Dendritic cell treated with granulocyte-macrophage colony-stimulating factor and Interleukin-4, amounts not matched to agents 40 ng/mL and 50 ng/mL, for 4 days (primary cell): Measurements from ENCODE around the gene KRTAP3-1.

ENCODE experiments used
- H3K27ac Mint-ChIP-seq: one replicate; pipeline ENCODE4 v1.8.0; 2022; ENCODE audit warnings: mild to moderate bottlenecking, mixed read lengths
- H3K27me3 Mint-ChIP-seq: one replicate; pipeline ENCODE4 v1.8.0; 2022; ENCODE audit warnings: mild to moderate bottlenecking, mixed read lengths
- H3K36me3 Mint-ChIP-seq: one replicate; pipeline ENCODE4 v1.8.0; 2022; ENCODE audit warnings: low read depth, mixed read lengths
- H3K4me1 Mint-ChIP-seq: one replicate; pipeline ENCODE4 v1.8.0; 2022; ENCODE audit warnings: low read depth, mixed read lengths
- H3K4me3 Mint-ChIP-seq: one replicate; pipeline ENCODE4 v1.8.0; 2022; ENCODE audit warnings: mild to moderate bottlenecking, moderate library complexity, mixed read lengths
- H3K9me3 Mint-ChIP-seq: one replicate; pipeline ENCODE4 v1.8.0; 2022; ENCODE audit warnings: mixed read lengths
- intact Hi-C: fragments of 100-400 bp; cut with micrococcal nuclease; formaldehyde crosslinking; loops from one replicate; pipeline ENCODE4 v1.15.0; 2022

The KRTAP3-1 gene

DNA sequence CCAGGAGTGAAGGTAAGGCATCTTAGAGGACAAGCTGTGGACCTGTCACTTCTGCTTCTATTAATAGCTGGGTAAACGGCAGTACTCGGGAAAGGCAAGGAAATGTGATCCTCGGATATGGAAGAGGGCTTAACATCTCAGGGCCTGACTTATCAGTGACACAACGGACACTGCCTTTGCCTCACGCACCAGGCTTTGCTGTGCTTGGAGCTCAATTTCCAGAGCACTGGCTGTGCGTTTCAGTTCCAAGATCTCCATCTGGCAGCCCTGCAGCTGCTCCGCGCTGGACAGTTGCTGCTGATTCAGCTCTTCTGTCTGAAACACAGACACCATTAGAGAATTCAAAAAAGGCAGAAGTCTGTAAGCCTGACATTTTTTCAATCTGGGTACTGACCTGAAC, 28.3 kb downstream of the KRTAP3-1 start:
- Mint-ChIP-seq H3K27ac (no peak overlapping the region), H3K27me3 (peaks cover 17% of the 10 kb centered on the region), H3K9me3 (no peaks in the 10 kb centered on the region), H3K36me3 (no peaks in the 10 kb centered on the region), H3K4me3 (no peak overlapping the region), H3K4me1 (no peaks in the 10 kb centered on the region)
- intact Hi-C loops: no loop called here

DNA sequence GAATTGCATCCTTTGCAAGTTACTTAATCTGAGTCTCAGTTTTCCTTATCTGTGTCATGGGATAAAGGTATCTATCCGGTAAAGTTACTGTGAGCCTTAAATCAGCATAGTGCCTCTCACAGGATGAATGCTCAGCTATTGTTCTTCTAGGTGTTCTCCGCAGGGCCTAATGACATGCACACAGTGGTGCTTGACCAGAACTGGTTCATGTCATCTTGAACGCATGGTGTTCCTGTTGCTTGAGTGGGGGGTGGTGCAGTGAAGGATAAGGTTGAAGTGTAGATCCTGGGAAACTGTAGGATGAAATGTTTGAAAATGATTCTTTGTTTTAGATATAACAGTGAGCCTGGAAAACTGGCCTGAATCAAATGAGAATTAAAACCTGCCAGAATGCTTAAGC, 28.8 kb downstream of the KRTAP3-1 start:
- Mint-ChIP-seq H3K27me3 (peaks cover 21% of the 10 kb centered on the region), H3K4me1 (no peaks in the 10 kb centered on the region), H3K4me3 (no peak overlapping the region), H3K36me3 (no peaks in the 10 kb centered on the region), H3K9me3 (no peaks in the 10 kb centered on the region), H3K27ac (no peak overlapping the region)
- intact Hi-C loops: no loop called here

DNA sequence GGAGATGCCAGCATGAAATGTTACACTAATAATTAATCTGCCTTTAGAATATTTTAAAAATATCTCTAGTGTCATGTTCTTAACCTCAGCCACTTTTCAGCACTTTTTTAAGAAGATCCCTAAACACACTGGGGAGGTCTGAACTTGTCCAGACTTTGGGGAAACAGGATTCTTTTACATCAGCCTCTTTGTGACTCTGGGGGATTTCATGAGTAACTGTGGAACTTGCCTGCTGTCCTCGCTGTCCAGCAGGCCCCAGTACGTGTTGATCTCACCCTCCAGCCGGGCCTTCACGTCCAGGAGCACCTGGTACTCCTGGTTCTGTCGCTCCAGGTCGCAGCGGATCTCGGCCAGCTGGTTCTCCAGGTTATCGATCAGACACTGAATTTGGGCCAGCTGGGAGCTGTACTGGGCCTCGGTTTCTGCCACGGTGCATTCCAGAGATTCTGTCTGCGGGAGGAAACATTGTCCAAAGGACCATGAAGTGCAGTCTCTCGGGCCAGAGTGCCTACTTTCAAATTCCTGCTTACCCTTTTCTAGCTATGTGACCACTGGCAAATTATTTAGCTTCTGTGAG, 30.3 kb downstream of the KRTAP3-1 start:
- intact Hi-C loops: no loop called here
- H3K36me3 Mint-ChIP-seq: no peaks in the 10 kb centered on the region
- H3K27me3 Mint-ChIP-seq: peaks cover 20% of the 10 kb centered on the region
- H3K9me3 Mint-ChIP-seq: no peaks in the 10 kb centered on the region
- no peaks in the 10 kb centered on the region for H3K4me1 Mint-ChIP-seq
- H3K27ac Mint-ChIP-seq: no peak overlapping the region
- H3K4me3 Mint-ChIP-seq: no peak overlapping the region

DNA sequence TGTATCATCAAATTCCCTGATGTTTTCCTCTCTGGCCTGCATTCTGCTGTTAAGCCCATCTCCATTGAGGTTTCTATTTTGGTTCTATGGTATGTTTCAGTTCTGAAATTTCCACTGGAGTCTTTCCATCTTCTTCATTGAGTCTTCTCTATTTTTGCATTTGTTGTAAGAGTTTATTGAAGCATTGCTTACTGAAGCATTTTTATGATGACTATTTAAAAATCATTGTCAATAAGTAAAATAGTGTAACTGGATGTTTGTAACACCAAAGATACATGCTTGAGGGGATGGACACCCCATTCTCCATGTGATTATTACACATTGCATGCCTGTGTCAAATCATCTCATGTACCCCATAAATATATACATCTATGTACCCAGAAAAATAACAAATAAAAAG, 33.4 kb downstream of the KRTAP3-1 start:
- no peak overlapping the region for H3K27ac Mint-ChIP-seq
- H3K36me3 Mint-ChIP-seq: no peaks in the 10 kb centered on the region
- H3K9me3 Mint-ChIP-seq: no peaks in the 10 kb centered on the region
- intact Hi-C loops: no loop called here
- H3K27me3 Mint-ChIP-seq: peaks cover 22% of the 10 kb centered on the region
- H3K4me3 Mint-ChIP-seq: no peak overlapping the region
- no peaks in the 10 kb centered on the region for H3K4me1 Mint-ChIP-seq

DNA sequence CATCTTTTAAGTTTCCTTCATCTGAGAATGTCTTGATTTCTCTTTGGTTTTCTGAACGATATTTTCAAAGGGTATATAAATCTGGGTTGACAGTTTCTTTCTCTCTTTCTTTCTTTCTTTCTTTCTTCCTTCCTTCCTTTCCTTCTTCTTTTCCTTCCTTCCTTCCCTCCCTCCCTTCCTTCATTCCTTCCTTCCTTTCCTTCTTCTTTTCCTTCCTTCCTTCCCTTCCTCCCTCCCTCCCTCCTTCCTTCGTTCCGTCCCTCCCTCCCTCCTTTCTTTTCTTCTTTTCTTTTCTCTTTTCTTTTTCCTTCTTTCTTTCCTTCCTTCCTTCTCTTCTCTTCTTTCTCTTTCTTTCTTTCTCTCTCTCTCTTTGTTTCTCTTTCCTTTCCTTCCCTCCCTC, 34.6 kb downstream of the KRTAP3-1 start:
- Mint-ChIP-seq H3K4me1 (no peaks in the 10 kb centered on the region), H3K4me3 (no peak overlapping the region), H3K36me3 (no peaks in the 10 kb centered on the region), H3K27ac (no peak overlapping the region), H3K27me3 (peaks cover 22% of the 10 kb centered on the region), H3K9me3 (no peaks in the 10 kb centered on the region)
- intact Hi-C loops: no loop called here

DNA sequence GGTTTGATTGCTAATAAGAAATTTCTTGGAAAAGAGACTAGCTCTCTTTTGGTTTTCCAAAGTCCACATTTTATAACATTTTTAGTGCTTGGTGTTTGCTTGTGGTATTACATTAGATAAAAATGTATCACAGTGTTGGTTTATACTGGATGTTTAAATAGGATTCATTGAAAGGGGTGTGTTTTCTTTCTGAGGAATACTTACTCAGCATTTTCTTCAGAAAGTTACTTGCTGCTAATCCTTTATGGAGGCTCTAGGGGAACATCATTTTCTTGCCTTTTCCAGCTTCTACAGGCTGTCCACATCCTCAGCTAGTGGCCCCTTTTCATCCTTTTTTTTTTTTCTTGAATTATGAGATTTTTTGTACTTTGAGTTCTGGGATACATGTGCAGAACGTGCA, 41.3 kb downstream of the KRTAP3-1 start:
- no peaks in the 10 kb centered on the region for H3K4me1 Mint-ChIP-seq
- peaks cover 8% of the 10 kb centered on the region for H3K9me3 Mint-ChIP-seq
- intact Hi-C loops: no loop called here
- peaks cover 8% of the 10 kb centered on the region for H3K27me3 Mint-ChIP-seq
- H3K4me3 Mint-ChIP-seq: no peak overlapping the region
- no peak overlapping the region for H3K27ac Mint-ChIP-seq
- no peaks in the 10 kb centered on the region for H3K36me3 Mint-ChIP-seq

DNA sequence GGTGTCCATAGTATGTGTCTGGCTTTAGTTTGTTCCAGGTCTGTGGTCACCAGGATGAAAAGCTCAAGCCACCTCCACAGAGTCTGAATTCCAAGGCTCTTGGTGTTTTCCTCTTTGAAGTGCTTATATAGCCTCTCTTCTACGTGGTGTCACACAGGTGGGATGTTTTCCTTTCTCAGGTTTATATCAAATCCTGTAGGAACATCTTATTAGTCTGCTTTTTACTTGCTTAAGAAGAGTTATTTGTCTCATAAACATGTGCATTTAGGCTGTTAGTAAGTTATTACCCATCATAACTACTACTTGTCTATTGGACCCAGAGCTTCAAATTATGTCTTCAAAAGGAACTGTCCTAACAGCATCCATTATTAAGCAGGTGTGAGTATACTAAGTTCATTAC, 42.1 kb downstream of the KRTAP3-1 start, which contains the start of gene KRT39:
Gene KRT39, minus strand, starts transcription at position 101 of the 400 bp plus-strand sequence. Its CDS starts 92 bp downstream, at position 9.
- intact Hi-C loops: no loop called here
- no peaks in the 10 kb centered on the region for H3K36me3 Mint-ChIP-seq
- H3K9me3 Mint-ChIP-seq: peaks cover 8% of the 10 kb centered on the region
- H3K27me3 Mint-ChIP-seq: peaks cover 3% of the 10 kb centered on the region
- no peak within 1 kb of the TSS for H3K4me3 Mint-ChIP-seq
- no peak within 1 kb of the TSS for H3K27ac Mint-ChIP-seq
- H3K4me1 Mint-ChIP-seq: no peaks in the 10 kb centered on the region

DNA sequence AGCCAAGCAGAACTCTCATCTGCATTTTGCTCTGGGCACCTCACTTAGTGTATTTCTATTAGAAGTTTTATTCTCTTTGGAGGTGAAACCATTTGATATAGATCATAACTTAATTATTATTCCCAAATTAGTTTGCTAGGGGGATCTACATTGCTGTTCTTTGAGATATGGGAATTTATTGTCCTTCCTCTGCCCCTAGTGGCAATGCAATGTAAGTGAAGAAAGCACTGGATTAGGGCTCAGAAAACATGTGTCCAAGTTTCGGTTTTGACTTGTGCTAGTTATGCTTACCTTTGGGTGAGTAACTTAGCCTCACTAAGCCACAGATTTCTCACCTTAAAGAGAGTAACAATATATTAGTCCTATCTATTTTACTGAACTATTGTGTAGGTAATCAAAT, 45.1 kb downstream of the KRTAP3-1 start:
- no peaks in the 10 kb centered on the region for H3K4me1 Mint-ChIP-seq
- H3K27me3 Mint-ChIP-seq: peaks cover 4% of the 10 kb centered on the region
- H3K9me3 Mint-ChIP-seq: peaks cover 8% of the 10 kb centered on the region
- no peak overlapping the region for H3K27ac Mint-ChIP-seq
- H3K4me3 Mint-ChIP-seq: no peak overlapping the region
- H3K36me3 Mint-ChIP-seq: no peaks in the 10 kb centered on the region
- intact Hi-C loops: no loop called here

DNA sequence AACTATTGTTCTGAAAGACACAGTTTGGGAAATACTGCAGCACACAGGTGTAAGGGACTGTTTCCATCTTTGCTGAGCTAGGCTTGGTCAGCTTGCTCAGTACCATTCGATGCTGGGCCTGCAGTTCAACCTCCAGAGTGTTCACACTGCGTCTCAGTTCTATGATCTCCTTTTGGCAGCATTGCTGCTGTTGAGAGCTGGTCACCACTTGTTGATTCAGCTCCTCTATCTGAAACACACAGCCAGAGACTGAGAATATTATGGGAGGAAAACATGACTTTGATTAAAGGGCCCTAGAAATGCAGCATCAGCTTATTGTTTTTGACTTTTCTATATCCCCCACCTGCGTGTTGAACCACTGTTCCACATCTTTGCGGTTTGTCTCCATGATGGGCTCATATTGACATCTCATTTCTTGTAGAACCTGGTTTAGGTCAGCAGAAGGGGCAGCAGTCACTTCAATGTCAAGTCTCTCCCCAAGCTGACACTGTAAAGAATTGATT, 46.8 kb downstream of the KRTAP3-1 start:
- Mint-ChIP-seq H3K9me3 (peaks cover 8% of the 10 kb centered on the region), H3K4me1 (no peaks in the 10 kb centered on the region), H3K27ac (no peak overlapping the region), H3K27me3 (peaks cover 4% of the 10 kb centered on the region), H3K4me3 (no peak overlapping the region), H3K36me3 (no peaks in the 10 kb centered on the region)
- intact Hi-C loops: no loop called here

DNA sequence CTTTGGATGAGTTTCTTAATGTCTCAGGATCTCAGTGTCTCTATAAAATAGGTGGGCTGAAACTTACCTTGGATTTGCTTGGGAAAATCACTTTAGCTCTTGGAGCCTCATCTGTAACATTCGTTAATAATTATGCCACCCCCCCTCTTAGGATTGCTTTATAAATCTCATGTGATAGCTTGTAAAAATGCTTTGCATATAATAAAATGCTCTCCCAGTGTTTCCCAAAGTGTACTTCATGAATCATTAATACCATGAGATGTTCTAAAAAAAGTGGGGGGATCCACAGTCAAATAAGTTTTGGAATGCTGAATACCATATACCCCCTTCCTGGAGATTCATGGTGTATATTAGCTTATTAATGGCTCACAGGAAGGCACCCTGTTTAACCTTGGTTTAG, 47.3 kb downstream of the KRTAP3-1 start:
- no peaks in the 10 kb centered on the region for H3K36me3 Mint-ChIP-seq
- H3K4me3 Mint-ChIP-seq: no peak overlapping the region
- H3K4me1 Mint-ChIP-seq: no peaks in the 10 kb centered on the region
- intact Hi-C loops: no loop called here
- H3K9me3 Mint-ChIP-seq: peaks cover 8% of the 10 kb centered on the region
- peaks cover 4% of the 10 kb centered on the region for H3K27me3 Mint-ChIP-seq
- H3K27ac Mint-ChIP-seq: no peak overlapping the region

DNA sequence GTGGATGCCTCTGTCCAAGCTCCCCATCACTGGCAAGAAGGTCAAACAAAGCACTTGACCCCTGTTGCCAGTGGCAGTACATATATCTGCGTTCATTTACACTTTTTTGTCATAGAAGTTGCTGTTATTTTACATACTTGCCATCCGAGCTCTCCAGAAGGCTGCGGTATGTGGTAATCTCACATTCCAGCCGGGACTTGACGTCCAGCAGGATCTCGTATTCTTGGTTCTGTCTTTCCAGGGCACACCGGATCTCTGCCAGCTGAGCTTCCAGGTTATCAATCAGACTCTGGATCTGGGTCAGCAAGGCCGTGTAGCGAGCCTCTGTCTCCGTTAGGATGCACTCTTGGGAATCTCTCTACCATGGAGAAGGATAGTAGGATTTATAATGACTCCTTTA, 48.8 kb downstream of the KRTAP3-1 start:
- intact Hi-C loops: no loop called here
- Mint-ChIP-seq H3K36me3 (no peaks in the 10 kb centered on the region), H3K4me1 (no peaks in the 10 kb centered on the region), H3K4me3 (no peak overlapping the region), H3K27me3 (peaks cover 4% of the 10 kb centered on the region), H3K9me3 (peaks cover 8% of the 10 kb centered on the region), H3K27ac (no peak overlapping the region)
